ENCODE measurements around the gene PRKAR2B. TPM values are rescaled to one million over a fixed set of nuclear protein-coding genes. Genes with fewer than 3 reads are reported as not detected.

The PRKAR2B gene
- total RNA-seq, 1 donor from 2014 or later: 7.8 TPM

DNA sequence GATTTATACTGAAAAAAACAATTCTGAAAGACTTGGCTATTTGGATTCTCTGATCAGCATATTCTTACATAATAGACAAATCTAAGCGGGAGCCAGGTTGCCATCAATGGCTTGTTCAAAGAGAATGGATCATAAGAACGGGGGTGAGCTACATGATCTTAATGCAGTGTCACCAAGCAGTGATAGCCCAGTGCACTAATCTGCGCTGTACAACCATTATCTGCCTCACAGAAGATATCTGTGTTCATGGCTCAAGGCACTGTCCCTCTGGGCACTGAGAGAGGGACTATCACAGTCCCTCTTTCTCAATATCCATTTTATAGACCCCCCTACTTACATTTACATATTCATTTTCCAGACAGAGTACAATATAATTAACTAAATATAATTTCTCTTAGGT is 22.9 kb upstream of the PRKAR2B start:
- no peaks in the 10 kb centered on the region for H3K36me3 Mint-ChIP-seq
- no peak for DNase-seq (ENCODE audit: low spot score in 2 of 2, unreplicated experiment in 2 of 2)
- H3K27me3 Mint-ChIP-seq (ENCODE audit: low read depth): no peaks in the 10 kb centered on the region
- no peak overlapping the region for H3K4me3 Mint-ChIP-seq
- H3K27ac Mint-ChIP-seq: no peak overlapping the region
- H3K9me3 Mint-ChIP-seq: peaks cover 14% of the 10 kb centered on the region
- TF ChIP-seq, protein P1, sequence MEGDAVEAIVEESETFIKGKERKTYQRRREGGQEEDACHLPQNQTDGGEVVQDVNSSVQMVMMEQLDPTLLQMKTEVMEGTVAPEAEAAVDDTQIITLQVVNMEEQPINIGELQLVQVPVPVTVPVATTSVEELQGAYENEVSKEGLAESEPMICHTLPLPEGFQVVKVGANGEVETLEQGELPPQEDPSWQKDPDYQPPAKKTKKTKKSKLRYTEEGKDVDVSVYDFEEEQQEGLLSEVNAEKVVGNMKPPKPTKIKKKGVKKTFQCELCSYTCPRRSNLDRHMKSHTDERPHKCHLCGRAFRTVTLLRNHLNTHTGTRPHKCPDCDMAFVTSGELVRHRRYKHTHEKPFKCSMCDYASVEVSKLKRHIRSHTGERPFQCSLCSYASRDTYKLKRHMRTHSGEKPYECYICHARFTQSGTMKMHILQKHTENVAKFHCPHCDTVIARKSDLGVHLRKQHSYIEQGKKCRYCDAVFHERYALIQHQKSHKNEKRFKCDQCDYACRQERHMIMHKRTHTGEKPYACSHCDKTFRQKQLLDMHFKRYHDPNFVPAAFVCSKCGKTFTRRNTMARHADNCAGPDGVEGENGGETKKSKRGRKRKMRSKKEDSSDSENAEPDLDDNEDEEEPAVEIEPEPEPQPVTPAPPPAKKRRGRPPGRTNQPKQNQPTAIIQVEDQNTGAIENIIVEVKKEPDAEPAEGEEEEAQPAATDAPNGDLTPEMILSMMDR (IDR thresholded peaks at IDR 0.05; ENCODE audit: unreplicated experiment): no peak
- H3K4me1 Mint-ChIP-seq: peaks cover 16% of the 10 kb centered on the region

DNA sequence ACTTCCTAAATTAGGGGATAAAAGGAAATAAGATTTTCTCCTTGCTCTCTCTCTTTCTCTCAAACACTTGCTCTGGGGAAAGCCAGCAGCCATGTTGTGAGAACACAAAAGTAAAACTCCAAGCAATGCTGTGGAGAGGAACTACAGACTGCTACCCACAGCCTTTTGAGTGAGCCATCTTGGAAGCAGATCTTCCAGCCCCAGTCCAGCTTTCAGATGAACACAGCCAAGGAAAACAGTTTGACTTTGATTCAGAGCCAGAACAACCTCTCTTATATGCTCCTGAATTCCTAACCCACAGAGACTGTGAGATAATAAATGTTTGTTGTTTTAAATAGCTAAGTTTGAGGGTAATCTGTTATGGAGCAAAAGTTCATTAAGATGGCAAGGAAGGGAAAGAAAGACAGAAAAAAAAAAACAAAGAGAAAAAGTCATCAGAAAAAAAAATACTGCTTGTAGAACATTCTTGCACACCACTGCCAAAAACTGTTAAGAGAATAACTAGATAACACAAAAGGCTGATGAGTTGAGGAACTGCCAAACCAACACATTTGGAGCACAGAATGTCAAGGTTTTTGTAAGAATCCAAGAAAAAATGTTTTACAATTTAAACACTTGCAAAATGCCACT is 20.9 kb upstream of the PRKAR2B start:
- no peaks in the 10 kb centered on the region for H3K27me3 Mint-ChIP-seq (ENCODE audit: low read depth)
- no peak overlapping the region for H3K4me3 Mint-ChIP-seq
- no peak for DNase-seq (ENCODE audit: low spot score in 2 of 2, unreplicated experiment in 2 of 2)
- TF ChIP-seq, protein P1 (IDR thresholded peaks at IDR 0.05; ENCODE audit: unreplicated experiment): no peak
- no peaks in the 10 kb centered on the region for H3K36me3 Mint-ChIP-seq
- H3K27ac Mint-ChIP-seq: no peak overlapping the region
- H3K4me1 Mint-ChIP-seq: peaks cover 18% of the 10 kb centered on the region
- H3K9me3 Mint-ChIP-seq: peaks cover 14% of the 10 kb centered on the region

DNA sequence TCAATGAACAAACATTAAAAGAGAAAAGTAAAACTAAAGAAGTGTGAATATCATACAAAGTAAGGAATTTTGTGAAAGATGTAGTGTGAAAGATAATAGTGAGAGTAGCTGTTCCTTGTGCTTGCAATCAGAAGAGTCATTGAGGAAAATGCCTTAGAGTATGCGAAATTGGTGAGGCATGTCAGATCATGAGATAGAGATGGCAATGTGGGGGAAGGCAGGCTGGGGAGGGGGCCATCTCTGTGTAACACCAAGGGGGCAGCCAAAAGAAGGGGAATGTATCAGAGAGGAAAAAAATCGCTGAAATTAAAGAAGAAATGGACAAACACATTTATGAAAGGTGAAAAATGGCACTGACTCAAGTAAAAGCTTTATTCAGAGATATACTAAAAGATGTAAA is 19.6 kb upstream of the PRKAR2B start:
- TF ChIP-seq, protein P1 (IDR thresholded peaks at IDR 0.05; ENCODE audit: unreplicated experiment): no peak
- H3K4me3 Mint-ChIP-seq: no peak overlapping the region
- H3K27me3 Mint-ChIP-seq (ENCODE audit: low read depth): no peaks in the 10 kb centered on the region
- DNase-seq (ENCODE audit: low spot score in 2 of 2, unreplicated experiment in 2 of 2): no peak
- H3K9me3 Mint-ChIP-seq: peaks cover 14% of the 10 kb centered on the region
- H3K4me1 Mint-ChIP-seq: peaks cover 30% of the 10 kb centered on the region
- peak overlapping the region; percentile 7 for H3K27ac Mint-ChIP-seq
- no peaks in the 10 kb centered on the region for H3K36me3 Mint-ChIP-seq

DNA sequence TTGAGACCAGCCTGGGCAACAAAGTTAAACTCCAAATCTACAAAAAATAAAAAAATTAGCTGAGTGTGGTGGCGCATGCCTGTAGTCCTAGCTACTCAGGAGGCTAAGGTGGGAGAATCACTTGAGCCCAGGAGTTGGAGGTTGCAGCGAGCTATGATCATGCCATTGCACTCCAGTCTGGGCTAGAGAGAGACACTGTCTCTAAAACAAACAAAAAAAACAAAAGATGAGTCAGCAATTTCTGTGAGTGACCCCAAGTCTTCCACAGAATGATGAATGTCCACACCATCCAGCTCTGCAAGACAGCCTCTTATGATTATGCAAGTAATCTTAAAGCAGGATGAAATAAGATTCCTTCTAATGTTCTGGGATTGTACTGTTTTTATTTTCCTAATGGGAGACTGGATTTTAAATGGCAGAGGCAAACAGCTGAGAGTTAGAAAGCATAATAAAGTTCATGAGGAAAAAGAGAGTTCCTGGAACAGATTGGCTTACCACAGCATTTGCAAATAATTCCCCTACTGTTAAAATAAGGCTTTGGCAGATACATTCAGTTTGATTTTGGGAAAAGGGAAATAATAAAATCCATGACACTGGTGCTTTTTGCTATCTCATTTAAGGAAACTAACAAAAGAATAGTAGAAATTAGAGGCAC is 18.9 kb upstream of the PRKAR2B start:
- Mint-ChIP-seq H3K27me3 (ENCODE audit: low read depth) (no peaks in the 10 kb centered on the region), H3K27ac (peak overlapping the region; percentile 28), H3K9me3 (peaks cover 14% of the 10 kb centered on the region), H3K4me1 (peaks cover 31% of the 10 kb centered on the region), H3K4me3 (no peak overlapping the region), H3K36me3 (no peaks in the 10 kb centered on the region)
- no peak for DNase-seq (ENCODE audit: low spot score in 2 of 2, unreplicated experiment in 2 of 2)
- TF ChIP-seq, protein P1 (IDR thresholded peaks at IDR 0.05; ENCODE audit: unreplicated experiment): no peak

DNA sequence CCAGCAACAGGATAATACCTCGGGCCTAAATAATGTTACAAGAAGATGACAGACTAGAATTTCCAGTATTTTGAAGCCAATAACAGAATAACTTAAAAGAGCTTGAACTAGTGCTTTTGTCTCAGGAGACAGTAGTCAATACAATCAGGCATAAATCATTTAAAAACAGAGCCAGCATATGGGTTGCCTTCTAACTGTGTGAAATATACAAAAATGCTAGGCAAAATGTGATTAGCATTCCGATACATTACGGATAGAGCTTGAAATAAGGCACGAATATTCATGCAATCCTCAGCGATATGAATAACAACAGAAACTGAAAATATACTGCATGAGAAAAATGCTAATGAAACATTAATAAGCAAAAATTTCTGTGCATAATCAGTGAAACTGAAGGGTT is 18.3 kb upstream of the PRKAR2B start:
- Mint-ChIP-seq H3K4me1 (peaks cover 31% of the 10 kb centered on the region), H3K27ac (peak overlapping the region; percentile 28), H3K9me3 (peaks cover 14% of the 10 kb centered on the region), H3K4me3 (no peak overlapping the region), H3K27me3 (ENCODE audit: low read depth) (no peaks in the 10 kb centered on the region), H3K36me3 (no peaks in the 10 kb centered on the region)
- no peak for DNase-seq (ENCODE audit: low spot score in 2 of 2, unreplicated experiment in 2 of 2)
- TF ChIP-seq, protein P1 (IDR thresholded peaks at IDR 0.05; ENCODE audit: unreplicated experiment): no peak

Measured in mesothelial cell of epicardium (in vitro differentiated cells).